ENCODE data around the gene TFIP11.

Gene TFIP11

DNA sequence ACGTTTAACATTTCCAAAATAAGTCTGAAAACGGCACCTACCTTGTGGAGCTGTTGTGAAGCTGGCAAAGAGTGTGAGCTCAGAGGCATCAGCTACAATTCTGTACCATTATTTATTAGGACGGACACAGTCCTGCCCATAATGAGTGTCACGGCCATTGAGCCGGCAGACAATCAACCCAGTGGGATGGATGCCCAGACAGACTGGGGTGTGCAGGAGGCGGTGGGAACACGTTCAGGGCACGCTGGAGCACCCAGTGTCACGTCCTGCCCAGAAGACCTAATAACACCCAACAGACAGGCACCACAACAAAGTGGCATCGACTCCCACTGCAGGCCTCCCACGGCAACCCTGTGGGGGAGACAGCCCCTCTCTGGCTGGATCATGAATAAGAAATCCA is 43.2 kb upstream of the TFIP11 start:
- TF ChIP-seq, protein P1, sequence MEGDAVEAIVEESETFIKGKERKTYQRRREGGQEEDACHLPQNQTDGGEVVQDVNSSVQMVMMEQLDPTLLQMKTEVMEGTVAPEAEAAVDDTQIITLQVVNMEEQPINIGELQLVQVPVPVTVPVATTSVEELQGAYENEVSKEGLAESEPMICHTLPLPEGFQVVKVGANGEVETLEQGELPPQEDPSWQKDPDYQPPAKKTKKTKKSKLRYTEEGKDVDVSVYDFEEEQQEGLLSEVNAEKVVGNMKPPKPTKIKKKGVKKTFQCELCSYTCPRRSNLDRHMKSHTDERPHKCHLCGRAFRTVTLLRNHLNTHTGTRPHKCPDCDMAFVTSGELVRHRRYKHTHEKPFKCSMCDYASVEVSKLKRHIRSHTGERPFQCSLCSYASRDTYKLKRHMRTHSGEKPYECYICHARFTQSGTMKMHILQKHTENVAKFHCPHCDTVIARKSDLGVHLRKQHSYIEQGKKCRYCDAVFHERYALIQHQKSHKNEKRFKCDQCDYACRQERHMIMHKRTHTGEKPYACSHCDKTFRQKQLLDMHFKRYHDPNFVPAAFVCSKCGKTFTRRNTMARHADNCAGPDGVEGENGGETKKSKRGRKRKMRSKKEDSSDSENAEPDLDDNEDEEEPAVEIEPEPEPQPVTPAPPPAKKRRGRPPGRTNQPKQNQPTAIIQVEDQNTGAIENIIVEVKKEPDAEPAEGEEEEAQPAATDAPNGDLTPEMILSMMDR (IDR thresholded peaks at IDR 0.05; ENCODE audit: insufficient read depth, low read length, poor library complexity, severe bottlenecking), result no peak
- DNase-seq (ENCODE audit: extremely low read depth, insufficient read length), result no peak
- no peaks in the 10 kb centered on the region for H3K27me3 ChIP-seq (replicated peaks; ENCODE audit: control insufficient read depth, insufficient read depth, low read length)
- no peak overlapping the region for H3K4me3 ChIP-seq (replicated peaks; ENCODE audit: low read depth, low read length)
- no peaks in the 10 kb centered on the region; the same call in 1 of the 2 replicates for H3K36me3 ChIP-seq (ENCODE audit: control insufficient read depth, insufficient read depth, low read length)

DNA sequence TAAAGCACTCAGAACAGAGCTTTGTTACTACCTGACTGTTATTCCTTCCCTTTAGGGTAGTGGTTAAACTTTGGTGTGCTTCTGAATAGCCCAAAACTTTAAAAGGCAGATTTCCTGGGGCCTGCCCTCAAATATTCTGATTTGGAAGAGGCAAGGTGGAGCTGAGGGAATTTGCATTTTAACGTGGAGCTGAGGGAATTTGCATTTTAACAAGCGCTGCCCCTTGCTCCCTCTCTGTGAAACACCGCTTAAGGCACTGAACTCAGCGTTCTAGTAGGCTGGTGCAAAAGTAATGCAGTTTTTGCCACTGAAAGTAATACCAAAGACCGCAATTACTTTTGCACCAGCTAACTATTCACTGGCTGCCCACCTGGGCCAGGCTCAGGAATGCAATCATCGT is 42.7 kb upstream of the TFIP11 start:
- TF ChIP-seq, protein P1 (IDR thresholded peaks at IDR 0.05; ENCODE audit: insufficient read depth, low read length, poor library complexity, severe bottlenecking), result no peak
- Histone ChIP-seq H3K27me3 (replicated peaks; ENCODE audit: control insufficient read depth, insufficient read depth, low read length) (no peaks in the 10 kb centered on the region), H3K4me3 (replicated peaks; ENCODE audit: low read depth, low read length) (no peak overlapping the region), H3K36me3 (ENCODE audit: control insufficient read depth, insufficient read depth, low read length) (no peaks in the 10 kb centered on the region; the same call in 1 of the 2 replicates)
- no peak for DNase-seq (ENCODE audit: extremely low read depth, insufficient read length)

DNA sequence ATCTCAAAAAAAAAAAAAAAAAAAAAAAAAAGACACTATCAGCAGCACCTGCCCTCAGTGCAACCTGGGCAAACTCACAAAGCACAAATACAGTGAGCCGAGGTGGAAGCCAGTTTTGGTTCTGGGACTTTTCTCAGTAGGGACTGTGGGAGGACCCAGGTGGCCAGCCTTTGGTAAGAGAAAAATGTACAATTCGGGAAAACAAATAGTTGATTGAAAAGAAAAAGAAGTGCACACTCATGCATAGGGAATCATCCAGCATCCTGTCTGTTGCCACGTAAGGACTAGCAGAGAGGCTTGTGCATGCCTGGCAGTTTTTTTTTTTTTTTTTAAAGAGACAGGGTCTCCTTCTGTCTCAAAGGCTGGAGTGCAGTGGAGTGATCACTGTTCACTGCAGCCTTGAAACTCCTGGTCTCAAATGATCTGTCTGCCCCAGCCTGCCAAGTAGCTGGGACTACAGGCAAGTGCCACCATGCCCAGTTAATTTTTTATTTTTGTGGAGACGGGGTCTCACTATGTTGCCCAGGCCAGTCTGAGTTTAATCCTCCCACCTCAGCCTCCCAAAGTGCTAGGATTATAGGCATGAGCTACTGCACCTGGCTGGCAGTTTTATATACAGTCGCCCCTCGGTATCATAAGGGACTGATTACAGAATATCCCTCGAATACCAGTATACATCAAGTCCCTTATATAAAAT is 40.9 kb upstream of the TFIP11 start:
- H3K4me3 ChIP-seq (replicated peaks; ENCODE audit: low read depth, low read length), result no peak overlapping the region
- DNase-seq (ENCODE audit: extremely low read depth, insufficient read length), result no peak
- TF ChIP-seq, protein P1 (IDR thresholded peaks at IDR 0.05; ENCODE audit: insufficient read depth, low read length, poor library complexity, severe bottlenecking), result no peak
- no peaks in the 10 kb centered on the region for H3K27me3 ChIP-seq (replicated peaks; ENCODE audit: control insufficient read depth, insufficient read depth, low read length)
- no peaks in the 10 kb centered on the region; the same call in 1 of the 2 replicates for H3K36me3 ChIP-seq (ENCODE audit: control insufficient read depth, insufficient read depth, low read length)

DNA sequence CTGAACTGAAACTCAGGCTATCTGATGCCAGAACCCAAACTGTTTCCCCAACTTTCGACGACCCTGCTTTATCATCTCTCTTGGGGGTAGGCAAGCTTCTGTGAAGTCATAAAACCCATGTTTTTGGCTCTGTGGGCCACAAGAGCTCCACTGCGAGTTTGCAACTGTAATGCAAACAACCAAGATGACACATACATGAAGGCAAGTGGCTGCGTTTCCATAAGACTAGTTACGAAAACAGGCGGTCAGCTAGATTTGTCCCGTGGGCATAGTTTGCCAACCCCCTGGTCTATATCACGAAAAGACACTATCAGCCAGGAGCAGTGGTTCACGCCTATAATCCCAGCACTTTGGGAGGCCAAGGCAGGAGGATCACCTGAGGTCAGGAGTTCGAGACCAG is 40.2 kb upstream of the TFIP11 start:
- Histone ChIP-seq H3K27me3 (replicated peaks; ENCODE audit: control insufficient read depth, insufficient read depth, low read length) (no peaks in the 10 kb centered on the region), H3K36me3 (ENCODE audit: control insufficient read depth, insufficient read depth, low read length) (no peaks in the 10 kb centered on the region; the same call in 1 of the 2 replicates), H3K4me3 (replicated peaks; ENCODE audit: low read depth, low read length) (no peak overlapping the region)
- no peak for DNase-seq (ENCODE audit: extremely low read depth, insufficient read length)
- TF ChIP-seq, protein P1 (IDR thresholded peaks at IDR 0.05; ENCODE audit: insufficient read depth, low read length, poor library complexity, severe bottlenecking), result no peak

DNA sequence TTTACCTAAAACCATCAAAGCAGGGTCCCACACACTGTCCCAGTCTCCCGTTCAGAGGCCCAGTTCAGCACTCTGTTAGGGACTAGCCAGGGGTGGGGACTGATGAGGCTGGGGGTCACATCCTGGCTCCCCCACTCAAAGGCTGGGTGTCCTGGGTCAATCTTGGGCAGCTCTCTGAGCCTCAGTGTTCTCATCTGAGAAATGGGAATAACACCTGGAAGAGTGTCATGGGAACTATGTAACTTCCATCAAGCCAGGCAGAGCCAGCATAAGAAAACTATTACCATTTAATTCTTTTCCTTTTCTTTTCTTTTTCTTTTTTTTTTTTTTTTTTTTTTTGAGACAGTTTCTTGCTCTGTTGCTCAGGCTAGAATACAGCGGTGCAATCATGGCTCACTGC is 39.3 kb upstream of the TFIP11 start:
- TF ChIP-seq, protein P1 (IDR thresholded peaks at IDR 0.05; ENCODE audit: insufficient read depth, low read length, poor library complexity, severe bottlenecking), result no peak
- Histone ChIP-seq H3K27me3 (replicated peaks; ENCODE audit: control insufficient read depth, insufficient read depth, low read length) (no peaks in the 10 kb centered on the region), H3K4me3 (replicated peaks; ENCODE audit: low read depth, low read length) (no peak overlapping the region), H3K36me3 (ENCODE audit: control insufficient read depth, insufficient read depth, low read length) (peaks cover 3% of the 10 kb centered on the region)
- DNase-seq (ENCODE audit: extremely low read depth, insufficient read length), result no peak
